ENCODE results near the gene RAP1A. TPM values are rescaled to one million over a fixed set of nuclear protein-coding genes. Genes with fewer than 3 reads are reported as not detected.
"Not testable (repeated sequence)": the region's sequence is repeated elsewhere in the genome, so short reads cannot be mapped to it uniquely, and the experiment has no call there.

Gene RAP1A
- total and polyA plus RNA-seq, 2 donors (not counting 3 experiments of a cell fraction or from before 2014, with no cell fraction given): 17.8 to 56.4 TPM

GRCh38 chr1:111631502-111631901 is 11.9 kb downstream of the RAP1A start:
- H3K27me3 ChIP-seq (ENCODE audit: control insufficient read depth in 2 of 2, insufficient read depth in 2 of 2, low read length in 2 of 2): no peaks in the 10 kb centered on the region
- peaks cover 18% of the 10 kb centered on the region for H4K20me1 ChIP-seq (replicated peaks; ENCODE audit: control insufficient read depth, extremely low read depth, insufficient read depth, low read length)
- DNase-seq (ENCODE audit: low read depth, low spot score) (no peak), FAIRE-seq (no peak)
- POLR2A ChIA-PET: no interaction called here
- no peak overlapping the region for H3K27ac ChIP-seq (ENCODE audit: insufficient read depth, low read depth, low read length)
- TF ChIP-seq CTCF (IDR thresholded peaks at IDR 0.05; ENCODE audit: extremely low read depth in 1 of 2, insufficient read depth in 1 of 2, low read depth in 1 of 2, low read length in 2 of 2): no peak
- intact Hi-C loops (cut with micrococcal nuclease) (no loop called here), dilution Hi-C loops (cut with MboI; ENCODE audit: extremely low pct_ligation_motif_present, low sequenced_read_pairs) (no loop called here)
- H3K4me2 ChIP-seq (ENCODE audit: insufficient read depth, low read length): no peak overlapping the region
- BruUV-seq (replicated peaks): no TSS peak
- H3K9me3 ChIP-seq (replicated peaks; ENCODE audit: control insufficient read depth, insufficient read depth, low read length): no peaks in the 10 kb centered on the region
- no peaks in the 10 kb centered on the region for H3K4me1 ChIP-seq (ENCODE audit: control insufficient read depth, extremely low read depth, insufficient read depth, low read length)
- H3K9me1 ChIP-seq (replicated peaks; ENCODE audit: control insufficient read depth, extremely low read depth, insufficient read depth, low read length): peaks cover 4% of the 10 kb centered on the region
- no peak overlapping the region for H3K9ac ChIP-seq (replicated peaks; ENCODE audit: extremely low read depth, insufficient read depth, low read length)
- no peak overlapping the region for H3K4me3 ChIP-seq (replicated peaks in 1 of 3; ENCODE audit: insufficient read depth in 1 of 3, low read depth in 1 of 3, low read length in 3 of 3)
- H3K79me2 ChIP-seq (ENCODE audit: control insufficient read depth, insufficient read depth, low read length): peaks cover 83% of the 10 kb centered on the region
- H3K36me3 ChIP-seq (ENCODE audit: control insufficient read depth in 2 of 2, extremely low read depth in 1 of 2, insufficient read depth in 2 of 2, low read length in 2 of 2): no peaks in the 10 kb centered on the region
- H2AFZ ChIP-seq (ENCODE audit: low read depth, low read length): no peak overlapping the region
- CTCF ChIA-PET: no interaction called here

GRCh38 chr1:111632771-111633170 is 13.2 kb downstream of the RAP1A start:
- H3K36me3 ChIP-seq (ENCODE audit: control insufficient read depth in 2 of 2, extremely low read depth in 1 of 2, insufficient read depth in 2 of 2, low read length in 2 of 2); H3K4me1 ChIP-seq (ENCODE audit: control insufficient read depth, extremely low read depth, insufficient read depth, low read length); H2AFZ ChIP-seq (ENCODE audit: low read depth, low read length); H3K9me3 ChIP-seq (replicated peaks; ENCODE audit: control insufficient read depth, insufficient read depth, low read length); H3K4me3 ChIP-seq (replicated peaks in 1 of 3; ENCODE audit: insufficient read depth in 1 of 3, low read depth in 1 of 3, low read length in 3 of 3); H3K9ac ChIP-seq (replicated peaks; ENCODE audit: extremely low read depth, insufficient read depth, low read length); H3K27me3 ChIP-seq (ENCODE audit: control insufficient read depth in 2 of 2, insufficient read depth in 2 of 2, low read length in 2 of 2); H3K4me2 ChIP-seq (ENCODE audit: insufficient read depth, low read length); dilution Hi-C loops (cut with MboI; ENCODE audit: extremely low pct_ligation_motif_present, low sequenced_read_pairs); BruUV-seq (replicated peaks); FAIRE-seq; CTCF ChIA-PET; H3K27ac ChIP-seq (ENCODE audit: insufficient read depth, low read depth, low read length); DNase-seq (ENCODE audit: low read depth, low spot score); intact Hi-C loops (cut with micrococcal nuclease); H3K9me1 ChIP-seq (replicated peaks; ENCODE audit: control insufficient read depth, extremely low read depth, insufficient read depth, low read length); POLR2A ChIA-PET: not testable (repeated sequence)
- peaks cover 18% of the 10 kb centered on the region for H4K20me1 ChIP-seq (replicated peaks; ENCODE audit: control insufficient read depth, extremely low read depth, insufficient read depth, low read length)
- peaks cover 79% of the 10 kb centered on the region for H3K79me2 ChIP-seq (ENCODE audit: control insufficient read depth, insufficient read depth, low read length)
